K562 (cell line): ENCODE results near the gene EIPR1. TPM values are rescaled to one million over a fixed set of nuclear protein-coding genes. Genes with fewer than 3 reads are reported as not detected.

ENCODE experiments used
- ATAC-seq: fragments of 200-7000 bp; cut with Tn5 transposase; 3 replicates; pipeline ENCODE4 v1.9.1; 2020; ENCODE audit warnings: moderate library complexity
- BruUV-seq: library from RNA; stranded (reverse); fragments of 400-500 nt; replicated peaks from 2 replicates; lab custom pipeline; 2021; lab: Mats Ljungman, UMichigan
- CTCF ChIA-PET: fragments of 300-600 bp; formaldehyde crosslinking; extraction: SDS; loops from one replicate; lab custom pipeline; 2021; ENCODE audit warnings: low intra/inter-chr PET ratio; lab: Yijun Ruan, JAX
- POLR2A ChIA-PET: fragments of 300-600, 350-650 bp; sonication (Branson Sonifier 250); formaldehyde crosslinking; extraction: SDS; loops from one replicate; lab custom pipeline; 2021; ENCODE audit warnings: antibody characterized with exemption, inconsistent platforms; lab: Yijun Ruan, JAX
- DNase-seq, 4 experiments: peaks; one replicate each; pipeline versions ENCODE4 v3.0.0 to v3.0.0-alpha.2; 2011 to 2018; ENCODE audit warnings: low spot score in 3 of 4, mixed read lengths in 3 of 4; ENCODE audit errors: extremely low read depth in 1 of 4
- FAIRE-seq: peaks from 2 replicates; lab custom pipeline; 2011; peaks lifted over from hg19 to GRCh38; lab: Jason Lieb, UNC
- H2AFZ ChIP-seq: 2 replicates; pipeline ENCODE4 v1.6.0; 2011; ENCODE audit warnings: low read depth, low read length, control low read depth, inconsistent platforms
- H3K27ac ChIP-seq: fragments of 200-600 bp; 3 replicates; pipeline ENCODE4 v1.8.0; 2011; ENCODE audit warnings: low read depth, mild to moderate bottlenecking, control low read depth, inconsistent platforms, low read length, moderate library complexity, mixed read lengths; ENCODE audit errors: extremely low read depth
- H3K27me3 ChIP-seq, 2 experiments: fragments of 300-600 bp in 1 of 2; 2 replicates in 1 of 2; 3 replicates in 1 of 2; pipeline versions ENCODE4 v1.6.0 to v1.8.0; 2011; ENCODE audit warnings: inconsistent platforms in 2 of 2, low read length in 2 of 2, mild to moderate bottlenecking in 1 of 2, mixed read lengths in 1 of 2, moderate library complexity in 1 of 2; ENCODE audit not compliant: control insufficient read depth in 2 of 2, insufficient read depth in 2 of 2
- H3K36me3 ChIP-seq: fragments of 300-600 bp; 3 replicates; pipeline ENCODE4 v1.8.0; 2011; ENCODE audit warnings: mild to moderate bottlenecking, low read length, inconsistent platforms; ENCODE audit not compliant: control insufficient read depth, insufficient read depth
- H3K4me1 ChIP-seq, 2 experiments: fragments of 200-600 bp in 1 of 2; replicated peaks in 1 of 2; 2 replicates in 1 of 2; 3 replicates in 1 of 2; pipeline versions ENCODE4 v1.5.1 to v1.8.0; 2011; ENCODE audit warnings: inconsistent platforms in 2 of 2, low read length in 2 of 2, mild to moderate bottlenecking in 1 of 2, mixed read lengths in 1 of 2, moderate library complexity in 1 of 2; ENCODE audit not compliant: control insufficient read depth in 2 of 2, insufficient read depth in 2 of 2
- H3K4me2 ChIP-seq: 2 replicates; pipeline ENCODE4 v1.6.1; 2011; ENCODE audit warnings: low read length, control low read depth, inconsistent platforms, mixed read lengths; ENCODE audit not compliant: insufficient read depth
- H3K4me3 ChIP-seq: fragments of 200-600 bp; sonication (generic), shearing (Covaris generic); 2 replicates; pipeline ENCODE4 v1.5.1; 2016; ENCODE audit warnings: control low read depth, inconsistent platforms
- H3K79me2 ChIP-seq: fragments of 200-600 bp; 3 replicates; pipeline ENCODE4 v1.8.0; 2011; ENCODE audit warnings: low read length, inconsistent platforms; ENCODE audit not compliant: control insufficient read depth, insufficient read depth
- H3K9ac ChIP-seq, 2 experiments: 2 replicates each; pipeline versions ENCODE4 v1.6.0 to v1.6.1; 2011; ENCODE audit warnings: low read depth in 2 of 2, low read length in 2 of 2, control low read depth in 1 of 2, inconsistent platforms in 1 of 2, mild to moderate bottlenecking in 1 of 2, mixed read lengths in 1 of 2; ENCODE audit not compliant: insufficient read depth in 1 of 2
- H3K9me1 ChIP-seq: one replicate; pipeline ENCODE4 v1.6.0; 2011; ENCODE audit warnings: inconsistent platforms, mild to moderate bottlenecking, low read length, moderate library complexity; ENCODE audit not compliant: control insufficient read depth, insufficient read depth
- H3K9me3 ChIP-seq: replicated peaks from 2 replicates; pipeline ENCODE4 v1.5.1; 2011; ENCODE audit warnings: low read depth, low read length, inconsistent platforms; ENCODE audit not compliant: control insufficient read depth, insufficient read depth
- H4K20me1 ChIP-seq: replicated peaks from 2 replicates; pipeline ENCODE4 v1.6.1; 2011; ENCODE audit warnings: low read length, inconsistent platforms, mixed read lengths; ENCODE audit not compliant: control insufficient read depth, insufficient read depth
- CBX1 ChIP-seq: sonication (generic); IDR thresholded peaks from 2 replicates; pipeline ENCODE4 v1.6.1; 2016; ENCODE audit warnings: antibody characterized with exemption, low read depth, mild to moderate bottlenecking
- KDM1A ChIP-seq, 2 experiments: fragments of 450-650 bp; IDR thresholded peaks; 2 replicates each; pipeline ENCODE4 v1.6.1; 2016; ENCODE audit warnings: mild to moderate bottlenecking in 2 of 2
- KLF16 ChIP-seq: IDR thresholded peaks from 2 replicates; pipeline ENCODE4 v1.6.1; 2016; ENCODE audit warnings: antibody characterized with exemption
- MED1 ChIP-seq: sonication (generic); formaldehyde crosslinking; IDR thresholded peaks from 2 replicates; pipeline ENCODE4 v1.8.1; 2023; ENCODE audit warnings: missing genetic modification reagents, borderline replicate concordance
- MTF1 ChIP-seq: fragments of 250-450 bp; sonication (Bioruptor Pico); IDR thresholded peaks from 2 replicates; pipeline ENCODE4 v1.9.0; 2021; ENCODE audit warnings: moderate library complexity, mild to moderate bottlenecking, inconsistent platforms, borderline replicate concordance
- MXI1 ChIP-seq: IDR thresholded peaks from 2 replicates; pipeline ENCODE4 v1.6.1; 2011; ENCODE audit warnings: low read depth, mild to moderate bottlenecking, improper control_type of control experiment, low read length
- NFRKB ChIP-seq: fragments of 450-650 bp; IDR thresholded peaks from 2 replicates; pipeline ENCODE4 v1.6.1; 2016; ENCODE audit warnings: low read depth
- SAP30 ChIP-seq: fragments of 200-600 bp; sonication (generic); IDR thresholded peaks from 2 replicates; pipeline ENCODE4 v1.6.1; 2012; ENCODE audit warnings: borderline replicate concordance, low read depth, mild to moderate bottlenecking, moderate library complexity, low read length, control low read depth, inconsistent platforms; ENCODE audit not compliant: insufficient read depth, poor library complexity, severe bottlenecking
- U2AF1 ChIP-seq: fragments of 200-400 bp; formaldehyde crosslinking; optimal IDR thresholded peaks from 2 replicates; pipeline ENCODE3; 2017; ENCODE audit warnings: mild to moderate bottlenecking, low read depth, low read length, moderate library complexity
- XRCC4 ChIP-seq: IDR thresholded peaks from one replicate; pipeline ENCODE4 v1.6.1; 2011; ENCODE audit not compliant: insufficient read depth, insufficient read length; ENCODE audit errors: extremely low read depth
- ZBED1 ChIP-seq: IDR thresholded peaks from 2 replicates; pipeline ENCODE4 v1.6.1; 2014
- ZHX1 ChIP-seq: fragments of 150-350 bp; conservative IDR thresholded peaks from 2 replicates; pipeline ENCODE4 v1.6.1; 2014; ENCODE audit warnings: low read length
- ZNF282 ChIP-seq: sonication (generic); formaldehyde crosslinking; IDR thresholded peaks from 2 replicates; pipeline ENCODE4 v1.8.1; 2023; ENCODE audit warnings: missing genetic modification reagents
- ZNF583 ChIP-seq: fragments of 250-450 bp; sonication (Bioruptor Pico); IDR thresholded peaks from 2 replicates; pipeline ENCODE4 v1.4.0; 2020
- whole genome bisulfite sequencing: fragments of 100-300 bp; shearing (Covaris generic); methylation state at CpG from one replicate; pipeline ENCODE4 v1.1.6; 2016; ENCODE audit warnings: low coverage, mixed read lengths; ENCODE audit not compliant: insufficient coverage; ENCODE audit errors: missing lambda C conversion rate; 5-methylcytosine and 5-hydroxymethylcytosine counted together
- in situ Hi-C: fragments of 300-500 bp; cut with MboI; formaldehyde crosslinking; loops from 4 replicates; pipeline ENCODE4 v1.15.0; 2018; ENCODE audit warnings: inconsistent platforms, mixed read lengths
- intact Hi-C: fragments of 100-400 bp; cut with micrococcal nuclease; formaldehyde crosslinking; loops from 2 replicates; pipeline ENCODE4 v1.14.2; 2022
- polyA plus RNA-seq, 8 experiments: library from polyadenylated mRNA; depleted of rRNA in 4 of 8; stranded (reverse) in 5 of 8; unstranded in 3 of 8; fragments of >200 nt; fragmentation: Nextera tagmentation in 2 of 8; fragmentation: Illumina TruSeq in 1 of 8; extraction: Ambion mirVana in 2 of 8; extraction: Trizol in 1 of 8; gene quantifications; 2 replicates each; pipeline versions ENCODE4 v1.2.1 to v1.2.3, GENCODE V29; 2011 to 2014; ENCODE audit warnings: inconsistent platforms in 1 of 8, missing spikeins in 1 of 8
- total RNA-seq, 7 experiments: library from RNA; depleted of rRNA in 6 of 7; stranded (reverse); fragments of >200 nt in 6 of 7; fragmentation: Illumina TruSeq in 2 of 7; extraction: Trizol in 2 of 7; gene quantifications; 2 replicates each; pipeline versions ENCODE4 v1.2.1 to v1.2.3, GENCODE V29; 2011 to 2021; ENCODE audit warnings: low replicate concordance in 1 of 7
- TF ChIP-seq, protein P1 (sequence below): fragments of 450-650 bp; formaldehyde crosslinking; IDR thresholded peaks from 2 replicates; pipeline ENCODE4 v1.4.0; 2020; ENCODE audit warnings: mild to moderate bottlenecking

Gene EIPR1
- total and polyA plus RNA-seq, 9 of the 15 experiments (the other 6 are each of a cell fraction or from before 2014, with no cell fraction given): 19.9 to 54.4 (median 35.9) TPM

DNA sequence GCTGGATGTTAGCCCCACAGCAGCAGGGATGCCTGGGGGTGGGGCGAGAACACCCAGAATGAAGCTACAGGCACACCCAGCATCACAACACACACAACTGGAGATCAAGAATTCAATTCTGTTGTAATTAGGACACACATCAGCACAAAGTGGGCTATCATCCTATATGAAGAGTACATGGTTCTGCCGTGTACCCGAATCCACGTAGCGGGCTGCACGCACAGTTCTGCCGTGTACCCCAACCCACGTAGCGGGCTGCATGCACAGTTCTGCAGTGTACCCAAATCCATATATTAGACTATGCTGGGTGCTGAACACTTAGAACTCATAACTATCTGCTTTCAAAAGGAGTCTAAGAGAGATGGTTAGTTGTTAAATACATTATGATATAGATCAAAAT lies 86.5 kb downstream of the EIPR1 start:
- 86% methylated on average over 9 of the region's 9 CpGs for WGBS
- BruUV-seq: no TSS peak
- no peak for FAIRE-seq

More for the DNA sequence above, 86.5 kb downstream of the EIPR1 start:
- no peak overlapping the region for H3K27ac ChIP-seq
- H2AFZ ChIP-seq: no peak overlapping the region
- no peak for TF ChIP-seq XRCC4
- no peak for TF ChIP-seq ZBED1
- TF ChIP-seq ZNF282 (CRISPR knock-in tag): no peak
- TF ChIP-seq NFRKB: no peak
- TF ChIP-seq KLF16: no peak
- TF ChIP-seq KDM1A (IDR thresholded peaks at IDR 0.05): no peak
- TF ChIP-seq, protein P1, sequence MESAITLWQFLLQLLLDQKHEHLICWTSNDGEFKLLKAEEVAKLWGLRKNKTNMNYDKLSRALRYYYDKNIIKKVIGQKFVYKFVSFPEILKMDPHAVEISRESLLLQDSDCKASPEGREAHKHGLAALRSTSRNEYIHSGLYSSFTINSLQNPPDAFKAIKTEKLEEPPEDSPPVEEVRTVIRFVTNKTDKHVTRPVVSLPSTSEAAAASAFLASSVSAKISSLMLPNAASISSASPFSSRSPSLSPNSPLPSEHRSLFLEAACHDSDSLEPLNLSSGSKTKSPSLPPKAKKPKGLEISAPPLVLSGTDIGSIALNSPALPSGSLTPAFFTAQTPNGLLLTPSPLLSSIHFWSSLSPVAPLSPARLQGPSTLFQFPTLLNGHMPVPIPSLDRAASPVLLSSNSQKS (CRISPR knock-in tag): no peak
- TF ChIP-seq MTF1: no peak
- TF ChIP-seq SAP30: no peak
- TF ChIP-seq MXI1: no peak
- TF ChIP-seq U2AF1: no peak
- TF ChIP-seq ZNF583: no peak
- TF ChIP-seq MED1: no peak
- TF ChIP-seq ZHX1: no peak
- TF ChIP-seq CBX1: no peak
- TF ChIP-seq, all 486 proteins: peak for 0
- Histone ChIP-seq H3K9me3 (peaks cover 1% of the 10 kb centered on the region), H3K9me1 (no peaks in the 10 kb centered on the region), H4K20me1 (no peaks in the 10 kb centered on the region; the same call in 1 of the 2 replicates), H3K4me1 (no peaks in the 10 kb centered on the region; a peak in 1 of 5 replicates), H3K9ac (no peak overlapping the region), H3K79me2 (0 out of 3 replicates have a peak, but pooled peaks cover 2% of the 10 kb centered on the region), H3K27me3 (no peaks in the 10 kb centered on the region), H3K4me2 (no peak overlapping the region), H3K36me3 (no peaks in the 10 kb centered on the region), H3K4me3 (no peak overlapping the region)
- in situ Hi-C loops: no loop called here
- POLR2A ChIA-PET: no interaction called here
- CTCF ChIA-PET: no interaction called here
- ATAC-seq (no peak), DNase-seq (no peak)
- intact Hi-C loops: no loop called here
